HG03558 (cell line): ENCODE data around the gene ASPM.
"Not testable (repeated sequence)": the region's sequence is repeated elsewhere in the genome, so short reads cannot be mapped to it uniquely, and the experiment has no call there.

ENCODE experiments used
- ATAC-seq: cut with Tn5 transposase; IDR thresholded peaks from one replicate; pipeline ENCODE4 v1.9.1; 2021; ENCODE audit warnings: moderate number of reproducible peaks; ENCODE audit not compliant: unreplicated experiment; ENCODE audit errors: extremely low read depth

The ASPM gene

DNA sequence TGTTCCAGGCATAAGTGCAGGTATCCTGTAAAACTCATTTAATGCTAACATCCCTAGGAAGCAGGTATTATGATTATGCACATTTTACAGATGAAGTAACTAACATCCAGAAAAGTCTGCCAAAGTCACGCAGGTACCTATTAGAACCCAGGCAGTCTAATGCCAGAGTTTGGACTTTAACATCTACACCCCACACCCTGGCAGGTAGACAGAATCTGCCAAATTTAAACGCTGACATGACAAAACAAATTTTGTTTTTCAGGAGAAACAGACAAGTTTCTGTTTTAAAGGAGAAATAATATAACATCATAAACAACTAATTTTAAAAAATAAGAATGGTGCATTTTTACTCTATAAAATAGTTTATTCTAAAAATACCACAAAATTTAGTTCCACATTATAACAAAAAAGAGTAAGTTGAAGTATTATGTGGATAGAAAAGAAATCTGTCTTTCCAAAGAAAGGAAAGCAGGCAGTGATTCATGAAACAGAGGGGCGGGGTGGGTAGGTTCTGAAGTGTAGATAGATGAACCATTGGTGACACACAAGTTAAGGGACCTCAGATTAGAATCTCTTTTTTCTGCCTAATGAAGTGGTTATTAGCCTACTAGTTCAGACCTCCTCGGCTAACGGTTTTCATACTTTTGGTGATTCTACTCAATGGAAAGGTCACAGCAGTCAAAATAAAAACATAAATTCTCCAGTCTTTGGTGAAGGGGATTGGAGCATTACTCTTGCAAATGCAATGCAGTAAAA is 1.7 kb downstream of the ASPM start:
- ATAC-seq: no peak

DNA sequence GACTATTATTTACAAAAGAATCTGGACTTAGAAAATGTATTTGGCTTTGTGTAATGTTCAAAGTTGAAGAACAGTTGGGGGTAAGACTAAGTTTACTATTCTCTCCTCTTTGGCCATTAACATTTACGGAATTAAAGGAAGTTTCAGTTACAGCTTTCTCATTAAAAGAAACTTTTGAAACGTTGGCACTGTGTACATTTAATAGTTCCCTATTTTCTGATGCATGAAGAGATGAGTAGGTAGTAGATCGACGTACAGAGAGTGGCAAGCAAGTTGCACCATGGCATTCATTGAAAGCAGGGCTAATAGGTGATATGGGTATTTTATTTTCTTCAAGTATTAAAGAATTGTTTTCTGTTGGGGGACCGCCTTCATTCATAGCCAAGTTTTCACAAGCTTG is 3.2 kb downstream of the ASPM start:
- ATAC-seq: no peak

- ATAC-seq: no peak
Measured at GRCh38 chr1:197141575-197141974, 4.9 kb downstream of the ASPM start.

- ATAC-seq: no peak
Measured at GRCh38 chr1:197140121-197140520, 6.3 kb downstream of the ASPM start.

DNA sequence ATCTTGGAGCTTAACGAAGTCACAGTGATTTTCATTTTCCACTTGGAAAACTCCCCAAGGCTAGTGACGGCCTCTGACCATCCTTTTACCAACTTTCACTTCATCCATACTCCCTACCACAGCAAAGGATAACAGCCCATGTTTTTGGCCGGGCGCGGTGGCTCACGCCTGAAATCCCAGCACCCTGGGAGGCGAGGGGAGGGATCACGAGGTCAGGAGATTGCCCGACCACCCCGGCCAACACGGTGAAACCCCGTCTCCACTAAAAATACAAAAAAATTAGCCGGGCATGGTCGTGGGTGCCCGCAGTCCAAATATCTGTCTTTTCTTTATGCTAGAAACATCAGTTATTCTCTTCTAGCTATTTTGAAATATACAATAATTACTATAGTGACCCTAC is 7.3 kb downstream of the ASPM start:
- ATAC-seq: no peak

DNA sequence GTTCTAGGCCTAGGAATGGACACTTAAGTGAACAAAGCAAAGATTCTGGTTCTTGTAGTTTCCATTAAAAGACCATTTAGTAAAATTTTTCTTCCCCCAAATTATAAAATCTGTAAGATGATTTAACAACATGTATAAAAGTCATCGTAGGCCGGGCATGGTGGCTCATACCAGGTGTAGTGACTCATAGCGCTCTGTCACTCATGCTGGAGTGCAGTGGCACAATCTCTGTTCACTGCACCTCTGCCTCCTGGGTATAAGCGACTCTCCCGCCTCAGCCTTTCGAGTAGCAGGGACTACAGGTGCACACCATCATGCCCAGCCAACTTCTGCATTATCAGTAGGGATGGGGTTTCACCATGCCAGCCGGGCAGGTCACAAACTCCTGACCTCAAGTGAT is 9.1 kb downstream of the ASPM start:
- no peak for ATAC-seq

DNA sequence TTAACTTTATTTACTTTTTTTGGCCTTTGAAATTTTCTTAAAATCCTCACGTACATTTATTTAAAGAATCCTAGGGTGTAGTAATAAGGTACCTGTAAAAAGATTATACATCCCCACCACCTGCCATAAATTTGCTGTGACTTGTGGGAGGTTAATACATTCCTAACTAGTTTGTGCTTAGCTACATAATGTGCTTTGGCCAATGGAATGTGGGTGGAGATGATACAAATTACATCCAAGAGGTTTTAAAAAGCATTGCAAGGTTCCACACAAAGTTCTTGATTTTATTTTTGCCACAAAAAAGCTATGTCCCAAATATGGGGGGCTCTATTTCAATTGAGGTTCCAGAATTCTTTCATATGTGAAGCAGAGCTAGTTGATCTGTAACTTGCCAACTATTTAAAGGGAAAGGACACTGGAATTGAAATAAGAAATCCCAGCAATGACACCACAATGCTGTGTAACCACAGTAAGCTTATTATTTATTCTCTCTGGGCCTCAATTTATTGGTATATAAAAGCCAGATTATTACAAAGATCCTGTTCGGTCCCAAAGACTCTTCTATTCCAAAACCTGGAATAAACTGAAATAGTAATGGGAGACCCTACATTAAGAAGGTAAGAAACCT is 15.7 kb downstream of the ASPM start:
- ATAC-seq: no peak

DNA sequence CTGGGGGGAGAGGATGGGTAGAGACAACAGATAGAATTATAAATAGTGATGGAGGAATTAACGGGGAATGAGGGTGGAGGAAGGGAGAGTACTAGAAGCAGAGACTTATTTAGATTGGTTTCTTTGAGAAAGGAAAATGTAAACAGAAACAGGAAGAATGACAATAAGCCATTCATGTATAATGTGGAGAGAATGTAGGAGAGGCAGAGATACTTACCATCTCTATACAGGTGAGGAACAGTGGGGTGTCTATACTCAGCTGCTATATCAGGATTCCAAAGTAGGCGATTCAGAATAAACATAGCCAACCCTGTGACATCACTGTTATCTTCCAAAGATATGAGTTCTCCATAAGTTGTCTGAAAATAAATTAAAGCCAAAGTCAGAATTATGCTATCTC is 16.8 kb downstream of the ASPM start:
- no peak for ATAC-seq

DNA sequence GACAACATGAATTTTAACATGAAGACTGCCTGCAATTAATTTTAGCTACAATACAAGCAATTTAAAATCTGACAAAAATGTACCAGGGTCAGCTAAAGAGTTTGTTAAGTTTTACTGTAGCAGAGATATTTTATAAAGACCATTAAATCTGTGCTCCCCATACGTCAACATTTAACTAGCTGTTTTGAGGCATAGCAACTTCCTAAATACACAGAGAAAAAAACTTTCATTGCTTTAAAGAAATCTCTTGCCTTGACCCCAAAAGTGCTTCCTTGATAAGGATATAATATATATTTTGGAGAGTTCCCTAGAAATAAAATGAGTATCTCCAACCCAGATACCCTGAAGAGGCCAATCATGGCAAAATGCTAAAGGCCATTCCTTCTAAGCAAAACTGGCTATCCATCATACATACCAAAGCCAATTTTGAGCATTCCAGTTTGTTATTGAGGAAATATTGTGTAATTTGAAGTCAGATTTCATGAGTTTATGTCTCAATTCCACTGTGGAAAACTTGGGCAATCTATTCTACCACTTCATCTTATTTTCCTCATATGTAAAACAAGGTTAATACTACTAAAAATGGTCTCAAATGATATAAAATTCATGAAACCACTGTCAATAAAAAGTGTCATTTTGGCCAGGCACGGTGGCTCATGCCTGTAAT is 19.1 kb downstream of the ASPM start:
- ATAC-seq: no peak

DNA sequence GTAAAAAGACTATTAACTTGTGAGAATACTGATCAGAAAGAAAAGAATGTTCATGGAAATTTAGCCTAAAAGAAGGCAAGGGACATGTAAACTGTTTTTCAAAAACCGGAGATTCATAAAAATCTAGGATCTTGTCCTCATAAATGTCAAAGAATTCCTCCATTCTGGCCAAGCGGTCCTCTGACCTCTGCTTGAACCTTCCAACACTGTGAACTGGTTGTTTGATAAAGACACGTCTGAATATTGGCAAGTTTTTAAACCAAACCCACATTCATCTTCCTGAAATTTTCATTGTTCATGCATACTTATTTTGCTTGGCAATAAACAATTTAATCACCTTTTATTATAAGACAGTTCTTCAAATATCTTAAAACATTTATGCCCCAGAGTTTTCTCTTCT is 19.8 kb downstream of the ASPM start:
- no peak for ATAC-seq

- ATAC-seq: no peak
Measured at GRCh38 chr1:197124376-197124775, 22.1 kb downstream of the ASPM start.

DNA sequence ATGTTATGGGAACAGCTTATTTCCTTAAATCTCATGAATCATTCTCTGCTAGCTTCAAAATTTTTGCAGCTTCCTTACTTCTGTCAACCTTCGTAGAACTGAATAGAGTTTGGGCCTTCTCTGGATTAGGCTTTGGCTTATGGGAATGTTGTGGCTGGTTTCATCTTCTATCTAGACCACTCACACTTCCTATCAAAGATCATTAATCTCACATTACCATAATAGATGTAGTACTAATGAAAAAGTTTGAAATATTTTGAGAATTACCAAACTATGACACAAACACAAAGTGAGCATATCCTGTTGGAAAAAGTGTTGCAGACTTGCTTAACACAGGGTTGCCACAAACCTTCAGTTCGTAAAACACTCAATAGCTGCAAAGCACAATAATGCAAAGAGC is 30.3 kb downstream of the ASPM start:
- no peak for ATAC-seq

- ATAC-seq: no peak
Measured at GRCh38 chr1:197106869-197107268, 39.6 kb downstream of the ASPM start.

DNA sequence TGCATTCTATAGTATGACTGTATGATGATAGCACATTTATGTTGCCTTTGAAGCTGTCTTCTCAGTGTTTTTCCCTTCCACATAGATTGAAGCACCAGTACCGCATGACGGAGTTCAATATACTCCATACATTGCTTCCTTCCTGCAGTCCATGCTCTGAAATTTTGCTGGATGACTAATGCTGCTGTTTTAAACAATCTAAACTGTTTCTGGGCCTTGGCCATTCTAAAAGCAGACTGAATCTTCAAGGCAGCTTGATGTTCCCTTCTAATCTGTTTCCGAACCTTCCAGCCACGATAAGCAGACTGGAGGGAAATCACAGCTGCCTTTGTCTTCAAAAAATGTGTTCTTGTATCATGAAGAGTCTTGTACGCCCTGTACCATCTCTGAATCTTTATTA is 43.2 kb downstream of the ASPM start:
- no peak for ATAC-seq

DNA sequence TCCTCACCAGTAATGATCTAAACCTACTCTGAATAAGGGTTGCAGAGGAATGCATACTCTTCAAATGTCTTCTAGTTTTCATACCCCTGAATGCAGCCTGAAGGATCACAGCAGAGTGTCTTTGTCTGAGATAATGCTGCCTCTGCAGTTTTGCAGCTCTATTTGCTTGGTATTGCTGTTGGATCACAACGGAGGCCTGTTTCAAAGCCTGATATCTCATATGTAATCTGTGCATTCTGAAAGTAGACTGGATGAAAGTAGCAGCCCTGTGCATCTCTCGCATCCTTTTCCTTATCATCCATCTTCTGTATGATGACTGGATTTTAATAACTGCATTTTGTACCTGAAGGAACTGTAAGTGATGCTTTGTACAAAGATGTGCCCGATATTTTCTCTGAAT is 44.5 kb downstream of the ASPM start:
- ATAC-seq: no peak

DNA sequence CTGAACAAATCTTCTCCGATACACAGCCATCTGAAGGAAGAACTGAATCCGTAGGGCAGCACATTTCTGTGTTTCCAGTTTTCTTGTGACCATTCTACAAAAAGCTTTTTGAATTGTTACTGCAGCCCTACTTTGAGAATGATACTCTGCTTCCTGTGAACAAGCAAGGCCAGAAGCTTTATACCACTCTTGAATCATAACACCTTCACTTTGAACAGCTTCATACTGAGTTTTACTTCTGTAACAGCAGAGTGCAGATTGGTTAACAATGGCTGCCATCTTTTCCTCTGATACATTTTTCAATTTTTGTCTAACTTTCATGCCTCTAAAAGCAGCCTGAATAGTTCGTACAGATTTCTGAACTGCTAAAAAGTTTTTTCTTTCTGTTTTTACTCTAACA is 45.8 kb downstream of the ASPM start:
- ATAC-seq: no peak

GRCh38 chr1:197099444-197099843 is 47.0 kb downstream of the ASPM start:
- ATAC-seq: no peak

DNA sequence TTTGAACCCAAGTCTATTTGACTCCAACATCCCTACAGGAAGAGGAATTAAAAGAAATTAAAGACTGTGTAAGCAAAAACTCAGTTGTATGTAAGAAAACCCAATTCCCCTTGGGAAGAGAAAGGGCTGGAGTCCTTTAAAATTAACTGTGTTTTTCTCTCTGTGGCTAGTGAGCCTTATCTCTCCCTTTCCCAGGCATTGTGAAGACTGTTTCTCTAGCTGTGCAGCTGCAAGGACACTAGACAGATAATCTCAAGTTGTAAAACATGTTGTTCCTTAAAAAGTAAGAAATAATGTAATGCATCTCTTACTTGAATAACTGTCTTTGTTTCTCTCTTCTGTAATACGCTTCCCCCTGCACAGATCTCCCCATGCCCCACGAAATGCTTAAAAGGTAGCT is 49.5 kb downstream of the ASPM start:
- ATAC-seq: not testable (repeated sequence)

- ATAC-seq: no peak
Measured at GRCh38 chr1:197096137-197096536, 50.3 kb downstream of the ASPM start.

DNA sequence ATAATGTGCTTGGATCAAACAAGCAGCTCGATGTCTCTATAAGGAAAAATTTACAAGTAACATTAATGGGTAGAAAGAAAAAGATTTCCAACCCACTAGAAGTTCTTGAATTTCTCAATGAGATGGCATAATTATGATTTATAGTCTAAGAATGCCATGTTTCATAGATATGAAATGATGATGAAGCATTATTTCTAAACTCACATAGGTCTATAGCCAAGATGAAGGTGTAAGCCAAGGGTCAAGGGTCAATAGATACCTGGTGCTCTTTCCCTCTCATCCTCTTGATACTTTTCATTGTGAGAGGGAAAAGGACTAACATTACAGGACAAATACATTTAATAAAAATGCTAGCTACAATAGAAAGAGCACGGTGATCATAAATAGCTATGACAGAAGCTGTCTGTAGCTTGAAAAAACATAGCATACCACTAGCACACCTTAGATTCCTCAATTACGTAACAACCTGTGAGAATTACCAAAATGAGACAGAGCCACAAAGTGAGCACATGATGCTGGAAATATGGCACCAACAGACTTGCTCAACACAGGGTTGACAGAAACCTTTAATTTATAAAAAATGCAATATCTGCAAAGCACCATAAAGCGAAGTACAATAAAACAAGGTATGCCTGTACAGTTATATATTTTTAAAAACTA is 53.1 kb downstream of the ASPM start:
- no peak for ATAC-seq

- no peak for ATAC-seq
Measured at GRCh38 chr1:197092491-197093023, 53.9 kb downstream of the ASPM start.
